Camera-type eye (tissue), 1 donor: ENCODE results near the gene FBP1. TPM values are rescaled to one million over a fixed set of nuclear protein-coding genes. Genes with fewer than 3 reads are reported as not detected.

Experiments
- total RNA-seq: library from RNA; depleted of rRNA; stranded (reverse); fragments of >200 nt; gene quantifications from one replicate; pipeline ENCODE4 v1.2.3, GENCODE V29; 2014

Gene FBP1
- total RNA-seq, result 1.9 TPM

DNA sequence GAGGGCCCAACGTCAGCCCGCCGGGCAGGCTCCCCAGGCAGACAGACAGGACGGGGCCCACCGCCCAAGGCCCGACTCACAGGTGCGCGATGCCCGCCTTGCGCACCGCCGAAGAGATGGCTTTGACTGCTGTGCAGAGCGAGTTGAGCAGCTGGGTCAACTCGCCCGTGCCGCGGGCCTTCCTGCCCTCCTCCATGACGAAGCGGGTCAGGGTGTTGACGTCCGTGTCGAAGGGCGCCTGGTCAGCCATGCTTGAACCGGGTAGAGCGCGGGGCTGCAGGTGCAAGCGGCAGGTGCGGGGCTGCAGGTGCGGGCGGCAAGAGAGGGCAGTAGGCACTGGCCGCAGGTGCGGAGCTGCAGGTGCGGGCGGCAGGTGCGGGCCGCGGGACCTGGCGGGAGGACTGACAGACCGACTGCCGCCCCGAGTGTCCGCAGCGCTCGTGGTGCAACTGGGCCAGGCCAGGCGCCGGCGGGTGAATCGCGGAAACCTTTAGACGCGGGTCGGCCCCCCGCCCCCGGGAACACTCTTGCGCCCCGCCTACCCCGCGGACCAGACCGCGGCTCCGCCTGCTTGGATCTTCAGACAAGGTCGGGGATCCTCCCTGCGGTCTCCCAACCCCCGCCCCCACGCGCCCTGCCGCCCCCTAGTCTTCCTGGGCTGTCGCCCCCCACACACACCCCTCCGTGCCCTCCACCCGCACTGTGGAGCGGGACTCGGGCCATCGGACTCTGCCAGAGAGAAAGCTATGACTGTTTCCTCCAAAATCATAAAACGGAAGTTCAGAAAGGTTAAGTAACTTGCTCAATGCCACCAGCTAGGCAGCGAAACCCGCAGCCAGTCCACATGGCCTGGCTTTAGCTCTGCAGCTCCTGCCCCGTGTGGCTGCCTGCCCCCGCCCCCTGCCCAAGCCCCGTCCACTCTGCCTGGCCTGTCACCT is at the start of gene FBP1:
FBP1 (minus strand) TSS at position 458 of the 938 bp plus-strand sequence; CDS start at position 250, 208 bp downstream.

DNA sequence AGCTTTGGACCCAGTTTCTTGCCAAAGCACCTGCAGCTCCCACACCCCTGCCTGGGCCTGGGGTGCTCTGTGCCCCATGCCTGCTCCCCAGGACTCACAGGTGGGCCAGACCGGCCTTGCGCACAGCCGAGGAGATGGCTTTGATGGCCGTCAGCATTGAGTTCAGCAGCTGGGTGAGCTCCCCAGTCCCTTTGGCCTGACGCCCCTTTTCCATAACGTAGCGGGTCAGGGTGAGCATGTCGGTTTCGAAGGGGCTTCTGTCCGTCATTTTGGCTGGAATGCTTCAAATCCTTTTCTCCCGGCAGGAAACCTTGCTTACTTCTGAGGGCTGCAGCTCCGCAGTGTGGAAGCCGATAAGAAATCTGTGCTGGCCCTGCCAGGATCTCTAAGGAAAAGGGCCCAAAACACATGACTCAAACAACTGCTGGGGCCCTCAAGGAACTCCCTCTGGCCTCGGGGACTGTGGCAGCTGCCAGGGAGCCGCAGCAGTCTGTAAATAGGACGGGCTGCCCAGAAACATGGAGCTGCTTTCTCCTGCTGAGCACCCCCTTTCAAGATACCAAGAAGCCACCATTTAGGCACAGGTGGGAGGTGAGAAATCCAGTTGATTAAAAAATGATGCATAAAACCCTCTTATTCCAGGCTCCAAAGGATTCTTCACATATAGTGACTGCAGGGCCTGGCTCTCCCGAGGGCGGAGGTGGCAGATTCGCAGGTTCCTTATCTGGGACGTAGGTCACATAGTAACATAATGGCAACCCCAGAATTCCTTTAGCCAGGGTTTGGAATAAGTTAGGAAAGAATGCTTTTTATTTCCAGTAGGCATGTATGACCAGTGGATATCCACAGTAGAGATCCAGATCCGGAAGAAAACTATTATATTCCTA is 45.6 kb downstream of the FBP1 start, which contains the start of gene FBP2:
FBP2 (minus strand) TSS at position 366 of the 887 bp plus-strand sequence; CDS start at position 268, 98 bp downstream.

DNA sequence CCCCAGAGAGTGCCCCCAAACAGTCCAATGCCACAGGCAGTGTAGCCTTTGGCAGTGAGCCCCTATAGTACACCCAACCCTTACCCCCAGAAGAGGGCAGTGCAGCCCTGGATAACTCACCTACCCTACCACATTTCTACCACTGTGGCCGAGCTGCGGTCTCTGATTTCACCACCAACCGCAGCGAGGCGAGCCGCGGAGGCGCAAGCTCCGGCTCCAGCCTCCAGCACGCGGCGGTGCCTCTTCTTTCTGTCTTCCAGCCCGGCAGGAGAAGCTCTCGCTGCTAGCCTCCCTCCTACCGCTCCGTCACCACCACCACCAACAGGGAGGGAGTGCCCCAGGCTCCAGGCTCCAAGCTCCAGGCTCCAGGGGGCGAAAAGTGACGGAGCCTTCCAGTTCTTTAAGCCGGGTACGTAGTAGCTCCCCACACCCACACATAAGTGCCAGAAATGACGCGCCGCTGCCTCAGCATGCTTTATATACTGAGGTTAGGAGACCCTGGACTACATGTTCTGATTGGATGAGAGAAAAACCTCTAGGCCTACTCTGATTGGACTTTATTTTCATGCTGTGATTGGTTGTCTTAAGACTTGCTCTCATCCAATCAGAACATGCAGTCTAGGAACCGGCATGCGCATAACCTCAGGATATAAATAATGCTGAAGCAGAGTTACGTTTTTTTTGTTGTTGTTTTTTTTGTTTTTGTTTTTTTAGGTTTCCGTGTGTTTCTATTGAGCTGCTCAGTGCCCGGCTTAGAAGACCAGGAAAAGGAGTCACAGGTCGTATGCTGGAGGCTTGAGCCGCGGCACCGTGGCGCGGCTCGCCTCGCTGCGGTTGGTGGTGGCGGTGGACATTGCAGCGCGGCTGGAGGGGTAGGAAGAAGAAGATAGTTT is 84.6 kb downstream of the FBP1 start, which contains the start of gene PCAT7:
PCAT7 (plus strand) TSS at position 645 of the 893 bp plus-strand sequence.

Other genes with a start within 250 kb of the FBP1 start
- not detected for gene PCAT7, start 84.4 kb downstream of the FBP1 start, total RNA-seq
- 1.0 TPM for gene FBP2, start 45.7 kb downstream of the FBP1 start, total RNA-seq
- gene AOPEP, start 87.2 kb upstream of the FBP1 start, total RNA-seq, result 93.0 TPM